ENCODE data around the gene KHDC4.

The KHDC4 gene

DNA sequence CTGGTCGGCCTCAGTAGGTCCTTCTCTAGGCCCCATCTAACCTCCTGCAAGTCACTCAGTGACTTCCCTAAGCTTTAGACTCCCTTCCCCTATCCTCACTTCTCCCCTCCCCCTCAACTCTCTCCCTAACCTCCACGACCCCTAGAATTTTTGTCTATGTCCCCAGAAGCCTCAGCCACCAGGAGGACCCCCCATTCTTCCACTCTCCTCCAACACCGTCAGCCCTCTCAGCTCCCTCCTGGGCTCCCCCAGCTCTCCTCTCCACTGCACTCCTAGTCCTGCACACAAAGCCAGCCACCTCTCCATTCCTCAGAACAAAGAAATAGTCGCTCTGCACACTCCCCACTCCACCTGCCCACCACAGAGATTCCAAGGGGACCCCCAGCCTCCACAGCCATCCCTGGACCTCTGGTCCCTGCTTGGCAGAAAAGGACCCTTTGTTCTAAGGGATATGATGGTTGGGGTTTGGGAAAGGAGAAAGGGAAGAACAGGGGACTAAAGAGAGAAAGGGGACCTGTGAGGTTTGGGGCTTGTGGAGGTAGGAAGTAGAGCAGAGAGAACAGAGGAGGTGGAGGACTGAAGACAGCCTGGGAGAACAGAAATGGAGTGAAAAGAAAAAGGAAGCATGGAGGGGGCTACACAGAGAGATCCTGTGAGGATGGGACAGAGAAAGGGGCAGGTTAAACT, 41.3 kb upstream of the KHDC4 start:
- in situ Hi-C loops (cut with HindIII; ENCODE audit: low sequenced_read_pairs), result no loop called here
- H3K4me3 ChIP-seq (ENCODE audit: low read depth, low read length), result peak overlapping the region; percentile 89
- DNase-seq (ENCODE audit: low read depth), result no peak
- no peak for TF ChIP-seq CTCF (IDR thresholded peaks at IDR 0.05; ENCODE audit: low read depth, low read length, missing control alignments)

DNA sequence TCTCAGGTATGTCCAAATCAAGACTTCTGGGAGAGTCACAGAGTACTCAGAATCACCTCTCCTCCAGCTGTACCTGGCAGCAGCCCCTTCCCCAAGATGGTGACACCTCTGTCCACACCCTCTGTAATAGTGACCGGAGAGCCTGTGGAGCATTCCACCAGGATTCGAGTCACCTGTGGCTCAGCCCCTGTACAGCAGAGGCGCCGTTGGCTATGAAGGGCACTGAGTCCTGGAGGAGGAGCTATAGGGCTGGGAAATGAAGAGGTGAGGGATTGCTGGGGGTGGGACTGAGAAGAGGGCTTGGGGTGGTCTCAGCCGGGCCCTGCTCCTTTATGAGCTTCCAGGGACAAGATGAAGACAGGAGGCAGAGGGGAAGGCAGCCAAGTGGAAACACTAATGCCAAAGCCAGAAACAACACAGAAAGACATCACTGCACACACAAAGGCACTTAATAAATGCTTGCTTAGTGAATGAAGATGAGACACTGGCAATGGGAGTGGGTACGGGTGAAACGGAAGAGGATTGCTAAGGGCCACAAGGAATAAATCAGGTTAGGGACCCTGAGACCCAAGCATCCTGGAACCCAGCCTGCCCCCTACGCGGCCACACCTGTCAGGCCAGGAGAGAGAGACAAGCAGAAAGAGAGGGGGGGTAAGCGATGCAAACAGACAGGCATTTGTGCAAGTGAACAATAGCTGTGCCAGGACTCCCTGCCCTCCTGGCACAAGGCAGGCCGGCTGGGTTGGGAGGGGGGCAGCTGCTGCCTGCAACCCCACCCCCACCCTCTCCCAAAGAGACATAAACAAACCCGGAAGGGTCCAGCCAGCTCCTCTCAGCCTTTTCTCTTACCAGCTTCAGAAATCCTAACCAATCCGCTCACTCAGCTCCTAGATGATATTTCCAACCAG, 40.2 kb upstream of the KHDC4 start:
- H3K4me3 ChIP-seq (ENCODE audit: low read depth, low read length), result peak overlapping the region; percentile 89
- in situ Hi-C loops (cut with HindIII; ENCODE audit: low sequenced_read_pairs), result no loop called here
- no peak for DNase-seq (ENCODE audit: low read depth)
- TF ChIP-seq CTCF (IDR thresholded peaks at IDR 0.05; ENCODE audit: low read depth, low read length, missing control alignments), result no peak

DNA sequence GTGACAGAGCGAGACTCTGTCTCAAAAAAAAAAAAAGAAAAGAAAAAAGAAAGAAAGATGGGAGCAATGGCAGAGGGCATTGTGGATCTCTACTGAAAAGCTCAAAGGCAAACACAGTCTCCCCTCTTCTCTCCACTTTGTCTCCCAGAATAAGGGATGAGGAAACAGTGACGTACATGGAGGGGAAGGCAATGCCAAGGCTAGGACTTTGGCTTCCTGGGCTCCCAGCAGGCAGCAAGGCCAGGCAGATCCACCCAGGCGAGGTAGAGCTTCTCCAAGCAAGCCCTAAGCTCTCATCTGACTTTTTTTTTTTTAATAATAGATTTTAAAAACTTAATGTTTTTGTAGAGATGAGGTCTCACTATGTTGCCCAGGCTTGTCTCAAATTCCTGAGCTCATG, 39.5 kb upstream of the KHDC4 start:
- in situ Hi-C loops (cut with HindIII; ENCODE audit: low sequenced_read_pairs), result no loop called here

DNA sequence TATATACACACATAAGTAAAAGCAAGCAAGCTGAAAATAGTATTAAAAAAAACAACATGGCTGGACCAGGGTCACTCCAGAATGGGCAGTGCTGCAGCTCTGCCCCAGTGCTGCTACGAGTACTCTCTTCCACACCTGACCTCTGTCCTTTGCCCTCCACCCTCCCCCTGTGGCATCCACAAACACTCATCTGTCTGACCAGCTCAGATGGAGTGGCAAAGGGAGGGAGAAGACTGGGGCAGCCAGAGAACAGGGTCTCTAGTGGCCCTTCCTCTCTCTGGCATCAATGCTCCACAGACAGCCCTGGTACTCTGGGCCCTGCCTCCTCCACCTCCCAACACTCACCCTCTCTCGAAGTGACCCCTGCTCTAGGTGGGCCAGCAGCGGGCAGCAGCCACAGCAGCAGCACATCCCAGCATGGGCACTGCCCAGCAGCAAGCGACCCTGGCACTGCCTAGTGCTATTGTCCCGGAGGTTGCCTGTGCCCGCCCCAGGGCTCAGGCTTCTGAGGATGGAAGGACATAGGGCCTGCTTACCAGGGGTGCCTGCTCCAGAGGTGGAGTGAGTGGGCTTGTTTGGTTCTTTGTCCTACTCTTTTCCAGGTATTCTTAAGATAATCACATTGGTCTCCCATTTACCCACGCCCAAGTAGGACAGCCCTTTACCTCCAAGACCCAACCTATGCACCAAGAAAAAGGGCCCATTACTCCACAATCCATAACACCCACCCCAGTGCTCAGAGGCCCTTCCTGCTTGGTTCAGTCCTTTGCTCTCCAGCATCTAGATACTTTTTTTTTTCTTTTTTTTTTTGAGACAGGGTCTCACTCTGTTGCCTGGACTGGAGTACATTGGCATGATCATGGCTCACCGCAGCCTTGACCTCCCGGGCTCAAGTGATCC, 37.9 kb upstream of the KHDC4 start:
- DNase-seq (ENCODE audit: low read depth), result no peak
- no peak overlapping the region for H3K4me3 ChIP-seq (ENCODE audit: low read depth, low read length)
- no peak for TF ChIP-seq CTCF (IDR thresholded peaks at IDR 0.05; ENCODE audit: low read depth, low read length, missing control alignments)
- in situ Hi-C loops (cut with HindIII; ENCODE audit: low sequenced_read_pairs), result no loop called here

More for the DNA sequence above, 39.5 kb upstream of the KHDC4 start:
- no peak for TF ChIP-seq CTCF (IDR thresholded peaks at IDR 0.05; ENCODE audit: low read depth, low read length, missing control alignments)
- H3K4me3 ChIP-seq (ENCODE audit: low read depth, low read length), result no peak overlapping the region
- no peak for DNase-seq (ENCODE audit: low read depth)

GRCh38 chr1:155970531-155971167, 36.4 kb upstream of the KHDC4 start:
- no peak overlapping the region for H3K4me3 ChIP-seq (ENCODE audit: low read depth, low read length)
- in situ Hi-C loops (cut with HindIII; ENCODE audit: low sequenced_read_pairs), result no loop called here
- no peak for DNase-seq (ENCODE audit: low read depth)
- TF ChIP-seq CTCF (IDR thresholded peaks at IDR 0.05; ENCODE audit: low read depth, low read length, missing control alignments), result no peak

GRCh38 chr1:155969377-155969791, 35.2 kb upstream of the KHDC4 start:
- no peak overlapping the region for H3K4me3 ChIP-seq (ENCODE audit: low read depth, low read length)
- no peak for TF ChIP-seq CTCF (IDR thresholded peaks at IDR 0.05; ENCODE audit: low read depth, low read length, missing control alignments)
- in situ Hi-C loops (cut with HindIII; ENCODE audit: low sequenced_read_pairs), result no loop called here
- no peak for DNase-seq (ENCODE audit: low read depth)

Measured in astrocyte of the cerebellum (primary cell).